AG10803 (cell line): ENCODE data around the gene CAMKK1.

Experiments used
- DNase-seq: peaks from one replicate; pipeline ENCODE4 v3.0.0; 2010; ENCODE audit warnings: low read depth
- H3K4me3 ChIP-seq: 2 replicates; pipeline ENCODE4 v1.5.1; 2011; ENCODE audit warnings: mild to moderate bottlenecking, low read length, control low read depth
- TF ChIP-seq, protein P1 (sequence below): conservative IDR thresholded peaks from 2 replicates; pipeline ENCODE4 v1.5.1; 2011; ENCODE audit warnings: mild to moderate bottlenecking, low read length, control low read depth, inconsistent platforms

Gene CAMKK1

DNA sequence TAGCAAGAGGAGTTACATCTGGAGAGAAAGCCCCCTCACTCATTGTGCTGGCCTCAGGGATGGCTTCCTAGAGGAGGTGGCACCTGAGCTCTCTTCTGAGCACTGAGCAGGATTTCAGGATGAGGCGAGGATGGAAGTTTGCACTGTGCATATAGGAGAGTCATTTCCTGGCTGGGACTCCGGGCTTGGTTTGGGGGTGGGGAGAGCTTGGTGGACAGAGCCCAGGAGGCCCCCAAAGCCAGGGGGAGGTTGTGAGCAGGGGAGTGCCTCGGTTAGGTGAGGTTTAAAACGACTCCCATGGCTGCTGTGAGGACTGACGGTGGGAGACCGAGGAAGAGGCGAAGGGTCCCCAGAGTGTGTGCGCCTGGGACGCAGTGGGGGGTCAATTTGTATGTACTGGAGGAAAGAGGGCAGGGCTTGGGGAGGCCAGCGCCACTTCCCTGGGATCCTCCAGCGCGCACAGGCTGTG lies 1.2 kb downstream of the CAMKK1 start:
- peak overlapping the region; percentile 65 for H3K4me3 ChIP-seq
- no peak for DNase-seq
- TF ChIP-seq, protein P1, sequence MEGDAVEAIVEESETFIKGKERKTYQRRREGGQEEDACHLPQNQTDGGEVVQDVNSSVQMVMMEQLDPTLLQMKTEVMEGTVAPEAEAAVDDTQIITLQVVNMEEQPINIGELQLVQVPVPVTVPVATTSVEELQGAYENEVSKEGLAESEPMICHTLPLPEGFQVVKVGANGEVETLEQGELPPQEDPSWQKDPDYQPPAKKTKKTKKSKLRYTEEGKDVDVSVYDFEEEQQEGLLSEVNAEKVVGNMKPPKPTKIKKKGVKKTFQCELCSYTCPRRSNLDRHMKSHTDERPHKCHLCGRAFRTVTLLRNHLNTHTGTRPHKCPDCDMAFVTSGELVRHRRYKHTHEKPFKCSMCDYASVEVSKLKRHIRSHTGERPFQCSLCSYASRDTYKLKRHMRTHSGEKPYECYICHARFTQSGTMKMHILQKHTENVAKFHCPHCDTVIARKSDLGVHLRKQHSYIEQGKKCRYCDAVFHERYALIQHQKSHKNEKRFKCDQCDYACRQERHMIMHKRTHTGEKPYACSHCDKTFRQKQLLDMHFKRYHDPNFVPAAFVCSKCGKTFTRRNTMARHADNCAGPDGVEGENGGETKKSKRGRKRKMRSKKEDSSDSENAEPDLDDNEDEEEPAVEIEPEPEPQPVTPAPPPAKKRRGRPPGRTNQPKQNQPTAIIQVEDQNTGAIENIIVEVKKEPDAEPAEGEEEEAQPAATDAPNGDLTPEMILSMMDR = no peak

- DNase-seq = no peak
- H3K4me3 ChIP-seq = no peak overlapping the region
- TF ChIP-seq, protein P1 = no peak
These were observed 2.0 kb downstream of the CAMKK1 start for GRCh38 chr17:3890878-3891219.

GRCh38 chr17:3890082-3890877 lies 2.6 kb downstream of the CAMKK1 start:
- H3K4me3 ChIP-seq = no peak overlapping the region; the same call in 1 of the 2 replicates
- DNase-seq = peak; percentile 90
- TF ChIP-seq, protein P1 = no peak

DNA sequence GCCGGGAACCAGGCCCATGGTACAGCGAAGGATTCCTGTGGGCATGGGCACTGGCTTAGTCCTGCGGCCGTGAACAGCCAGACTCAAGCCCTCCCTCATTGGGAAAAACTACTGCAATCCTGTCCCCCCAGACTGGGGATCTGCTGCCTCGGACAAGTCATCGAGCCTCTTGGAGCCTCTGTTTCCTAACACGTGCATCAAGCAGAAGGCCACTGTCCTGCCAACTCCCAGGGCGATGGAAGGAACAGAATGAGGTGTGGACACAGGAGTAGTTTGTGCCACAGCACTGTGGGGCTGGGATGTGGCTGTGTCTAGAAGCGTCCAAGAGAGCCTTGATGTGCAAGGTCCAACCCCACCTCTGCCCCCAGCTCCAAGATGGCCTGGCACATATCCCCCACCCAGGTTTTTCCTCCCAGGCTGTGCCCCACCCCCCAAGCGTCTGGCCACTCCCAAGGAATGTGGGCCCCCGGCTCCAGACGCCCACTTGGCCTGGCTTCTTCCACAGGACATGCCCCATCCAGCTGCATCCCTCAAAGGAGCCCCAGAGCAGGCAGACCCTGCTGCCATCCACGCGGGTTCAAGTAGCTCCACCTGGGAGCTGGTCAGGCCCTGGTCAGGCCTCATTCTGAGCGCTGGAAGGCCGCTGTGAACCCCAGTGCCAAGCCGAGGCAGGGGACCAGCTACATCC lies 3.4 kb downstream of the CAMKK1 start:
- DNase-seq = no peak
- TF ChIP-seq, protein P1 = no peak
- no peak overlapping the region; the same call in 1 of the 2 replicates for H3K4me3 ChIP-seq

GRCh38 chr17:3888343-3889171 lies 4.3 kb downstream of the CAMKK1 start:
- no peak overlapping the region for H3K4me3 ChIP-seq

GRCh38 chr17:3887804-3888203 lies 5.0 kb downstream of the CAMKK1 start:
- H3K4me3 ChIP-seq = no peak overlapping the region
- TF ChIP-seq, protein P1 = no peak
- DNase-seq = peak; percentile 35

More at GRCh38 chr17:3888343-3889171, 4.3 kb downstream of the CAMKK1 start:
- peak; percentile 94 for DNase-seq
- TF ChIP-seq, protein P1 = no peak
